Bone marrow (tissue), 2 donors: ENCODE results near the gene ALDH3A2.

ENCODE experiments used
- DNase-seq, 2 donors: peaks; one replicate each; lab custom pipeline; 2025; lab: John Stamatoyannopoulos, UW

ALDH3A2 gene

GRCh38 chr17:19648475-19649273 is at the start of gene ALDH3A2:
ALDH3A2 (plus strand) TSS chr17:19648751; CDS start chr17:19648972, 221 bp downstream.
- peak; percentile 81 to 89 for DNase-seq

- no peak for DNase-seq
Measured at GRCh38 chr17:19610311-19610710, 38.2 kb upstream of the ALDH3A2 start.

- no peak for DNase-seq
Measured at GRCh38 chr17:19610879-19611278, 37.7 kb upstream of the ALDH3A2 start.

GRCh38 chr17:19613979-19614378 is 34.6 kb upstream of the ALDH3A2 start:
- no peak for DNase-seq

- no peak for DNase-seq
Measured at GRCh38 chr17:19614900-19615299, 33.7 kb upstream of the ALDH3A2 start.

- no peak for DNase-seq
Measured at GRCh38 chr17:19618015-19618414, 30.5 kb upstream of the ALDH3A2 start.

GRCh38 chr17:19619705-19620325 is 28.7 kb upstream of the ALDH3A2 start:
- no peak for DNase-seq

GRCh38 chr17:19621697-19622096 is 26.9 kb upstream of the ALDH3A2 start:
- DNase-seq = no peak

- no peak for DNase-seq
Measured at GRCh38 chr17:19626079-19626478, 22.5 kb upstream of the ALDH3A2 start.

GRCh38 chr17:19629449-19629848 is 19.1 kb upstream of the ALDH3A2 start:
- DNase-seq = no peak

GRCh38 chr17:19630035-19630434 is 18.5 kb upstream of the ALDH3A2 start:
- no peak for DNase-seq

GRCh38 chr17:19630661-19631060 is 17.9 kb upstream of the ALDH3A2 start:
- DNase-seq = no peak

GRCh38 chr17:19631905-19632304 is 16.6 kb upstream of the ALDH3A2 start:
- no peak for DNase-seq

GRCh38 chr17:19641687-19642372 is 6.7 kb upstream of the ALDH3A2 start:
- DNase-seq = no peak

- no peak for DNase-seq
Measured at GRCh38 chr17:19642373-19642893, 6.1 kb upstream of the ALDH3A2 start.

- no peak for DNase-seq
Measured at GRCh38 chr17:19644493-19645210, 3.9 kb upstream of the ALDH3A2 start.

- no peak for DNase-seq
Measured at GRCh38 chr17:19645734-19646201, 2.8 kb upstream of the ALDH3A2 start.

- DNase-seq = no peak
Measured at GRCh38 chr17:19646788-19647696, 1.5 kb upstream of the ALDH3A2 start.

GRCh38 chr17:19647697-19648474 is 665 bp upstream of the ALDH3A2 start:
- peak; percentile 6 to 95 for DNase-seq

GRCh38 chr17:19649274-19649541 is 657 bp downstream of the ALDH3A2 start:
- no peak for DNase-seq
